CD4-positive, alpha-beta T cell treated with Interleukin-12 subunit alpha and Interleukin-12 subunit beta, for 1 hour (primary cell): ENCODE data around the gene FGF13.

Experiments used
- DNase-seq: peaks from one replicate; pipeline ENCODE4 v3.0.0-alpha.2; 2020

FGF13 gene

GRCh38 chrX:138651494-138651893 lies 60.0 kb downstream of the FGF13 start:
- no peak for DNase-seq

GRCh38 chrX:138648568-138648967 lies 62.9 kb downstream of the FGF13 start:
- DNase-seq = no peak

GRCh38 chrX:138638996-138639395 lies 72.5 kb downstream of the FGF13 start:
- no peak for DNase-seq
